B cell (primary cell): ENCODE measurements around the gene ZMYM1. TPM values are rescaled to one million over a fixed set of nuclear protein-coding genes. Genes with fewer than 3 reads are reported as not detected.

Source experiments
- ATAC-seq: fragments of 200-7000 bp; cut with Tn5 transposase; one replicate; pipeline ENCODE4 v1.10.0; 2021; ENCODE audit warnings: low read depth, mild to moderate bottlenecking, moderate number of reproducible peaks, moderate library complexity
- CTCF ChIA-PET: fragments of 350-600 bp; sonication (Branson Sonifier 250); formaldehyde crosslinking; loops from one replicate; lab custom pipeline; 2021; ENCODE audit warnings: antibody characterized with exemption, inconsistent platforms; lab: Charles Lee
- POLR2A ChIA-PET: fragments of 350-600 bp; sonication (Branson Sonifier 250); formaldehyde crosslinking; loops from one replicate; lab custom pipeline; 2021; ENCODE audit warnings: antibody characterized with exemption; lab: Charles Lee
- DNase-seq: peaks from one replicate; pipeline ENCODE4 v3.0.0; 2013
- H2AFZ ChIP-seq: 2 replicates; pipeline ENCODE4 v1.6.1; 2012; ENCODE audit warnings: mild to moderate bottlenecking, low read depth, low read length; ENCODE audit not compliant: insufficient read depth, poor library complexity, severe bottlenecking
- H3K27ac ChIP-seq, 2 donors: 1 replicate in 1 of 2; 2 replicates in 1 of 2; pipeline ENCODE4 v1.5.1; 2012 to 2013; ENCODE audit warnings: low read length in 2 of 2, mild to moderate bottlenecking in 2 of 2, moderate library complexity in 1 of 2
- H3K27me3 ChIP-seq, 4 experiments: fragments of 200-600 bp in 1 of 4; sonication (generic) in 1 of 4; replicated peaks in 1 of 4; 1 replicate in 2 of 4; 2 replicates in 2 of 4; pipeline versions ENCODE4 v1.6.1 to v1.7.0; 2013 to 2016; ENCODE audit warnings: low read length in 3 of 4, mild to moderate bottlenecking in 2 of 4, mixed read lengths in 1 of 4, moderate library complexity in 1 of 4; ENCODE audit not compliant: insufficient read depth in 4 of 4, control insufficient read depth in 3 of 4; ENCODE audit errors: control extremely low read depth in 1 of 4
- H3K36me3 ChIP-seq, 2 experiments: replicated peaks in 1 of 2; 1 replicate in 1 of 2; 2 replicates in 1 of 2; pipeline versions ENCODE4 v1.6.1 to v1.7.1; 2013; ENCODE audit warnings: low read length in 1 of 2; ENCODE audit not compliant: insufficient read depth in 2 of 2, control insufficient read depth in 1 of 2; ENCODE audit errors: control extremely low read depth in 1 of 2, extremely low read depth in 1 of 2
- H3K4me1 ChIP-seq, 2 donors: fragments of 200-600 bp in 1 of 2; sonication (generic) in 1 of 2; 1 replicate in 1 of 2; 2 replicates in 1 of 2; pipeline versions ENCODE4 v1.5.1 to v1.6.1; 2013 to 2017; ENCODE audit warnings: low read length in 2 of 2; ENCODE audit not compliant: control insufficient read depth in 2 of 2, insufficient read depth in 2 of 2
- H3K4me2 ChIP-seq: replicated peaks from 2 replicates; pipeline ENCODE3; 2012; ENCODE audit warnings: mild to moderate bottlenecking, low read depth, low read length; ENCODE audit not compliant: poor library complexity, severe bottlenecking
- H3K4me3 ChIP-seq, 5 experiments: fragments of 200-600 bp in 1 of 5; sonication (generic) in 1 of 5; 1 replicate in 3 of 5; 2 replicates in 2 of 5; pipeline versions ENCODE4 v1.5.1 to v1.7.0; 2011 to 2016; ENCODE audit warnings: low read length in 4 of 5, mild to moderate bottlenecking in 4 of 5, low read depth in 2 of 5, control low read depth in 1 of 5, moderate library complexity in 1 of 5; ENCODE audit not compliant: insufficient read depth in 1 of 5; ENCODE audit errors: control extremely low read depth in 1 of 5, extremely low read depth in 1 of 5
- H3K79me2 ChIP-seq: fragments of 200-600 bp; sonication (generic); one replicate; pipeline ENCODE4 v1.6.0; 2016; ENCODE audit warnings: low read length; ENCODE audit not compliant: control insufficient read depth, insufficient read depth
- H3K9ac ChIP-seq: fragments of 200-600 bp; sonication (generic); 2 replicates; pipeline ENCODE4 v1.6.1; 2017; ENCODE audit warnings: mild to moderate bottlenecking, low read length, moderate library complexity
- H3K9me3 ChIP-seq, 3 donors: one replicate each; pipeline versions ENCODE4 v1.6.1 to v1.7.1; 2013; ENCODE audit warnings: low read length in 2 of 3; ENCODE audit not compliant: control insufficient read depth in 2 of 3, insufficient read depth in 1 of 3; ENCODE audit errors: control extremely low read depth in 1 of 3
- H4K20me1 ChIP-seq: 2 replicates; pipeline ENCODE4 v1.6.0; 2012; ENCODE audit warnings: mild to moderate bottlenecking, low read length; ENCODE audit not compliant: insufficient read depth, control insufficient read depth, poor library complexity, severe bottlenecking
- H3K27ac Mint-ChIP-seq: one replicate; pipeline ENCODE4 v1.8.0; 2021; ENCODE audit warnings: mixed read lengths
- H3K27me3 Mint-ChIP-seq: one replicate; pipeline ENCODE4 v1.8.0; 2021; ENCODE audit warnings: mixed read lengths
- H3K4me1 Mint-ChIP-seq: one replicate; pipeline ENCODE4 v1.8.0; 2021; ENCODE audit warnings: mixed read lengths
- H3K4me3 Mint-ChIP-seq: one replicate; pipeline ENCODE4 v1.8.0; 2021; ENCODE audit warnings: mixed read lengths
- H3K9me3 Mint-ChIP-seq: one replicate; pipeline ENCODE4 v1.8.0; 2022; ENCODE audit warnings: mixed read lengths; ENCODE audit not compliant: insufficient read depth
- CTCF ChIP-seq: fragments of 200-600 bp; IDR thresholded peaks from one replicate; pipeline ENCODE4 v1.8.0; 2022; ENCODE audit warnings: antibody characterized with exemption, mild to moderate bottlenecking
- EZH2 ChIP-seq: IDR thresholded peaks from 2 replicates; pipeline ENCODE4 v1.6.1; 2012; ENCODE audit warnings: borderline replicate concordance, low read depth, mild to moderate bottlenecking, moderate library complexity, low read length; ENCODE audit not compliant: insufficient read depth, poor library complexity, severe bottlenecking
- WGBS: methylation state at CpG from one replicate; pipeline ENCODE4 v1.1.5; 2013; ENCODE audit warnings: missing lambda C conversion rate; ENCODE audit not compliant: insufficient coverage; 5-methylcytosine and 5-hydroxymethylcytosine counted together
- intact Hi-C: fragments of 100-400 bp; cut with micrococcal nuclease; formaldehyde crosslinking; loops from one replicate; pipeline ENCODE4 v1.10.0; 2022
- polyA plus RNA-seq: library from polyadenylated mRNA; depleted of rRNA; stranded (reverse); fragments of >200 nt; gene quantifications from 2 replicates; pipeline ENCODE4 v1.2.3, GENCODE V29; 2012
- total RNA-seq, 2 donors: library from RNA; stranded (reverse); fragments of 120-200 nt in 1 of 2; gene quantifications; 1 replicate in 1 of 2; 2 replicates in 1 of 2; pipeline versions ENCODE4 v1.2.3 to v1.2.4, GENCODE V29; 2013 to 2022

The ZMYM1 gene
- total and polyA plus RNA-seq, 2 donors (not counting 1 experiment from before 2014, with no cell fraction given), result 5.7 to 18.3 TPM

GRCh38 chr1:35097224-35097623 is 18.0 kb downstream of the ZMYM1 start:
- no peak overlapping the region for H3K4me3 ChIP-seq
- ChIA-PET POLR2A (no interaction called here), CTCF (no interaction called here)
- ATAC-seq, result no peak
- DNase-seq, result no peak
- H3K36me3 ChIP-seq, result peaks cover 0 to 40% of the 10 kb centered on the region in 2 experiments
- H3K4me1 ChIP-seq, result no peaks in the 10 kb centered on the region
- Mint-ChIP-seq H3K27me3 (no peaks in the 10 kb centered on the region), H3K4me3 (no peak overlapping the region), H3K4me1 (no peaks in the 10 kb centered on the region), H3K9me3 (no peaks in the 10 kb centered on the region), H3K27ac (no peak overlapping the region)
- no peak for TF ChIP-seq EZH2
- no peak for TF ChIP-seq CTCF
- H3K9ac ChIP-seq, result no peak overlapping the region
- H3K27ac ChIP-seq, result no peak overlapping the region
- H2AFZ ChIP-seq, result no peak overlapping the region
- 0% methylated on average over 1 of the region's 1 CpG for WGBS
- H3K27me3 ChIP-seq, result no peaks in the 10 kb centered on the region
- no peaks in the 10 kb centered on the region for H4K20me1 ChIP-seq
- no peak overlapping the region for H3K4me2 ChIP-seq
- H3K79me2 ChIP-seq, result peaks cover 5% of the 10 kb centered on the region
- H3K9me3 ChIP-seq, result no peaks in the 10 kb centered on the region
- intact Hi-C loops, result no loop called here

GRCh38 chr1:35111106-35111505 is 31.9 kb downstream of the ZMYM1 start:
- H2AFZ ChIP-seq, result no peak overlapping the region
- no peaks in the 10 kb centered on the region for H3K4me1 ChIP-seq
- DNase-seq (no peak), ATAC-seq (no peak)
- no peak overlapping the region for H3K4me3 ChIP-seq
- no peak overlapping the region for H3K27ac ChIP-seq
- no peak overlapping the region for H3K4me3 Mint-ChIP-seq
- no peak for TF ChIP-seq EZH2
- TF ChIP-seq CTCF, result no peak
- H3K27me3 ChIP-seq, result no peaks in the 10 kb centered on the region
- H3K27me3 Mint-ChIP-seq, result no peaks in the 10 kb centered on the region
- WGBS, result no CpG with 5 or more reads among the region's 1 CpG
- no peaks in the 10 kb centered on the region for H3K36me3 ChIP-seq
- H3K9me3 ChIP-seq, result no peaks in the 10 kb centered on the region
- no peaks in the 10 kb centered on the region for H3K79me2 ChIP-seq
- H4K20me1 ChIP-seq, result no peaks in the 10 kb centered on the region
- no peak overlapping the region for H3K27ac Mint-ChIP-seq
- ChIA-PET CTCF (no interaction called here), POLR2A (no interaction called here)
- no peaks in the 10 kb centered on the region for H3K4me1 Mint-ChIP-seq
- H3K9ac ChIP-seq, result no peak overlapping the region
- H3K4me2 ChIP-seq, result no peak overlapping the region
- H3K9me3 Mint-ChIP-seq, result no peaks in the 10 kb centered on the region
- intact Hi-C loops, result no loop called here
